Measurements from ENCODE around the gene SNAPC3.
"Not testable (repeated sequence)": the region's sequence is repeated elsewhere in the genome, so short reads cannot be mapped to it uniquely, and the experiment has no call there.

Gene SNAPC3

DNA sequence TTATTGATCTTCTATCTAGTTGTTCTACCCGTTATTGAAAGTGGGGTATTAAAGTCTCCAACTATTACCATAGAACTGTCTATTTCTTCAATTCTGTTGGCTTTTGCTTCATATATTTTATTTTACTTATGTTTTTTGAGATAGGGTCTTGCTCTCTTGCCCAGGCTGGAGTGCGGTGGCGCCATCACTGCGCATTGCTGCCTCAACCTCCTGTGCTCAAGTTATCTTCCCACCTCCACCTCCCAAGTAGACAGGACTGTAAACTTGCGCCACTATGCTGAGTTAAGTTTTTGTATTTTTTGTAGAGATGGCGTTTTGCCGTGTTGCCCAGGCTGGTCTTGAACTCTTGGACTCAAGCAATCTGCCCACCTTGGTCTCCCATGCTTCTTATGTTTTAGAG is 16.2 kb downstream of the SNAPC3 start:
- no peak for DNase-seq (ENCODE audit: low read depth in 2 of 2)
- TF ChIP-seq, protein P1, sequence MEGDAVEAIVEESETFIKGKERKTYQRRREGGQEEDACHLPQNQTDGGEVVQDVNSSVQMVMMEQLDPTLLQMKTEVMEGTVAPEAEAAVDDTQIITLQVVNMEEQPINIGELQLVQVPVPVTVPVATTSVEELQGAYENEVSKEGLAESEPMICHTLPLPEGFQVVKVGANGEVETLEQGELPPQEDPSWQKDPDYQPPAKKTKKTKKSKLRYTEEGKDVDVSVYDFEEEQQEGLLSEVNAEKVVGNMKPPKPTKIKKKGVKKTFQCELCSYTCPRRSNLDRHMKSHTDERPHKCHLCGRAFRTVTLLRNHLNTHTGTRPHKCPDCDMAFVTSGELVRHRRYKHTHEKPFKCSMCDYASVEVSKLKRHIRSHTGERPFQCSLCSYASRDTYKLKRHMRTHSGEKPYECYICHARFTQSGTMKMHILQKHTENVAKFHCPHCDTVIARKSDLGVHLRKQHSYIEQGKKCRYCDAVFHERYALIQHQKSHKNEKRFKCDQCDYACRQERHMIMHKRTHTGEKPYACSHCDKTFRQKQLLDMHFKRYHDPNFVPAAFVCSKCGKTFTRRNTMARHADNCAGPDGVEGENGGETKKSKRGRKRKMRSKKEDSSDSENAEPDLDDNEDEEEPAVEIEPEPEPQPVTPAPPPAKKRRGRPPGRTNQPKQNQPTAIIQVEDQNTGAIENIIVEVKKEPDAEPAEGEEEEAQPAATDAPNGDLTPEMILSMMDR (IDR thresholded peaks at IDR 0.05; ENCODE audit: low read depth, low read length) = no peak
- H3K4me3 ChIP-seq (replicated peaks in 1 of 2; ENCODE audit: low read depth in 2 of 2, low read length in 2 of 2) = no peak overlapping the region

- not testable (repeated sequence) for DNase-seq (ENCODE audit: low read depth in 2 of 2); H3K4me3 ChIP-seq (replicated peaks in 1 of 2; ENCODE audit: low read depth in 2 of 2, low read length in 2 of 2)
These were observed 19.2 kb downstream of the SNAPC3 start for GRCh38 chr9:15441841-15442240.

DNA sequence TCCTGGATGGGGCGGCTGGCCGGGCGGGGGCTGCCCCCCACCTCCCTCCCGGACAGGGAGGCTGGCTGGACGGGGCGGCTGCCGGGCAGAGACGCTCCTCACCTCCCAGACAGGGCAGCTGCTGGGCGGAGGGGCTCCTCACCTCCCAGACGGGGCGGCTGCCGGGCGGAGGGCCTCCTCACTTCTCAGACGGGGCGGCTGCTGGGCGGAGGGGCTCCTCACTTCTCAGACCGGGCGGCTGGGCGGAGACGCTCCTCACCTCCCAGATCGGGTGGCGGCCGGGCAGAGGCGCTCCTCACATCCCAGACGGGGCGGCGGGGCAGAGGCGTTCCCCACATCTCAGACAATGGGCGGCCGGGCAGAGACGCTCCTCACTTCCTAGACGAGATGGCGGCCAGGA is 19.6 kb downstream of the SNAPC3 start:
- H3K4me3 ChIP-seq (replicated peaks in 1 of 2; ENCODE audit: low read depth in 2 of 2, low read length in 2 of 2); DNase-seq (ENCODE audit: low read depth in 2 of 2): not testable (repeated sequence)

GRCh38 chr9:15444141-15444540 is 21.5 kb downstream of the SNAPC3 start:
- no peak for DNase-seq (ENCODE audit: low read depth in 2 of 2)
- TF ChIP-seq, protein P1 (IDR thresholded peaks at IDR 0.05; ENCODE audit: low read depth, low read length) = no peak
- no peak overlapping the region for H3K4me3 ChIP-seq (replicated peaks in 1 of 2; ENCODE audit: low read depth in 2 of 2, low read length in 2 of 2)

GRCh38 chr9:15453956-15454355 is 31.3 kb downstream of the SNAPC3 start:
- H3K4me3 ChIP-seq (replicated peaks in 1 of 2; ENCODE audit: low read depth in 2 of 2, low read length in 2 of 2) = no peak overlapping the region
- TF ChIP-seq, protein P1 (IDR thresholded peaks at IDR 0.05; ENCODE audit: low read depth, low read length) = no peak
- DNase-seq (ENCODE audit: low read depth in 2 of 2) = no peak

GRCh38 chr9:15461056-15461455 is 38.4 kb downstream of the SNAPC3 start:
- TF ChIP-seq, protein P1 (IDR thresholded peaks at IDR 0.05; ENCODE audit: low read depth, low read length) = no peak
- no peak overlapping the region for H3K4me3 ChIP-seq (replicated peaks in 1 of 2; ENCODE audit: low read depth in 2 of 2, low read length in 2 of 2)
- DNase-seq (ENCODE audit: low read depth in 2 of 2) = no peak

DNA sequence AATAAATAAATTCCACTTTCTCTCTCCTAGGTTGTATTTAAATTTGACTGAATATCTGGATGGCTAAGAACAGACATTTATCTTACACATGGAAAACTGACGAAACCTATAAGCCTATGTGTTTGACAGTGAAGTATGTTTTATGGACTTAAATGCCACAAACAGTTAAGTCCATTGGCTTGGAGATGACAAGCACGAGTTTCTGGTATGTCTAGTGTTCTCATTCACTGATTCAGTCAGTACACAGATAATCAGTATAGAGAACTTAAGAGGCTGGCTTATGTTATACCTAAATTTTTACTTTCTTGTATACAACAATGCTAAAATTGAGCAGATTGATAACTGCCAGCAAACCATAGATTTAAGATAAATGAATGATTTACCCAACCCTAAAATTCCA is 38.9 kb downstream of the SNAPC3 start:
- H3K4me3 ChIP-seq (replicated peaks in 1 of 2; ENCODE audit: low read depth in 2 of 2, low read length in 2 of 2) = no peak overlapping the region
- TF ChIP-seq, protein P1 (IDR thresholded peaks at IDR 0.05; ENCODE audit: low read depth, low read length) = no peak
- DNase-seq (ENCODE audit: low read depth in 2 of 2) = no peak

DNA sequence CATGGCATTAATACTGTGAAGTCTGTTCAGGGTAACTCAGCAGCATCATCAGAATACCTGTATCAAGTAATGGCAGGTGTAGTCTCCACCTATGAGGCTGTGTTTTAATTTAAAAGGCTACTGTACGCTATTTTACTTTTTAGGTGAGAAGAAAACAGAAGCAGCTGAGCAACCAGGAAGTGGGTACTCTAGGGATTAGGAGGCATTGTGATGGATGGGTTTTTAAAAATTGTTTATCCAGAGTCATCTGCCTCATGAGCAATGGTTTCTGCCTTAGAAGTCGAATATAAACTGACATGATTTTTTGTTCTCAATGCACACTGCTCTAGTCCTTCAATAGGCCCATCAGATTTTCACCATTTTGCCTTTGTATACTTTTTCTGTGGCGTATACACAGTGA is 45.5 kb downstream of the SNAPC3 start:
- H3K4me3 ChIP-seq (replicated peaks in 1 of 2; ENCODE audit: low read depth in 2 of 2, low read length in 2 of 2) = no peak overlapping the region
- DNase-seq (ENCODE audit: low read depth in 2 of 2) = no peak
- TF ChIP-seq, protein P1 (IDR thresholded peaks at IDR 0.05; ENCODE audit: low read depth, low read length) = no peak
